OCI-LY7 (cell line): ENCODE results near the gene DICER1. TPM values are rescaled to one million over a fixed set of nuclear protein-coding genes. Genes with fewer than 3 reads are reported as not detected.

Source experiments
- BruUV-seq: library from RNA; stranded (reverse); fragments of 400-500 nt; replicated peaks from 2 replicates; lab custom pipeline; 2021; lab: Mats Ljungman, UMichigan
- CTCF ChIA-PET: fragments of 300-600 bp; sonication (Branson Sonifier 250); formaldehyde crosslinking; loops from one replicate; lab custom pipeline; 2022; ENCODE audit warnings: antibody characterized with exemption; ENCODE audit not compliant: unreplicated experiment; lab: Charles Lee
- POLR2A ChIA-PET: fragments of 300-600 bp; sonication (Branson Sonifier 250); formaldehyde crosslinking; loops from one replicate; lab custom pipeline; 2022; ENCODE audit warnings: antibody characterized with exemption; lab: Charles Lee
- DNase-seq: peaks from one replicate; pipeline ENCODE4 v3.0.0-alpha.2; 2015; ENCODE audit warnings: low spot score
- H2AFZ ChIP-seq: fragments of 200-600 bp; sonication (generic), shearing (Covaris generic); 2 replicates; pipeline ENCODE4 v1.6.1; 2014; ENCODE audit warnings: mild to moderate bottlenecking, antibody characterized with exemption, low read length, moderate library complexity
- H3K27ac ChIP-seq: fragments of 200-600 bp; sonication (generic); 2 replicates; pipeline ENCODE4 v1.5.1; 2014; ENCODE audit warnings: mixed run types, low read depth, mild to moderate bottlenecking, moderate library complexity, low read length, inconsistent platforms; ENCODE audit not compliant: poor library complexity, severe bottlenecking
- H3K36me3 ChIP-seq: fragments of 200-600 bp; sonication (generic); 2 replicates; pipeline ENCODE4 v1.6.1; 2014; ENCODE audit warnings: mild to moderate bottlenecking, antibody characterized with exemption, low read length, moderate library complexity, mixed read lengths; ENCODE audit not compliant: insufficient read depth
- H3K4me1 ChIP-seq: fragments of 200-600 bp; sonication (generic); 2 replicates; pipeline ENCODE4 v1.5.1; 2014; ENCODE audit warnings: mild to moderate bottlenecking, low read length; ENCODE audit not compliant: insufficient read depth, poor library complexity, severe bottlenecking
- H3K4me2 ChIP-seq: fragments of 200-600 bp; sonication (generic); 2 replicates; pipeline ENCODE4 v1.6.1; 2014; ENCODE audit warnings: mild to moderate bottlenecking, low read length
- H3K4me3 ChIP-seq: fragments of 200-600 bp; sonication (generic); 2 replicates; pipeline ENCODE4 v1.5.1; 2014; ENCODE audit warnings: mild to moderate bottlenecking, low read depth, low read length; ENCODE audit not compliant: poor library complexity, severe bottlenecking
- H3K79me2 ChIP-seq: fragments of 200-600 bp; sonication (generic); 2 replicates; pipeline ENCODE4 v1.6.1; 2016; ENCODE audit warnings: low read depth, mild to moderate bottlenecking, low read length, moderate library complexity, mixed read lengths; ENCODE audit not compliant: insufficient read depth
- H3K9me2 ChIP-seq: fragments of 200-600 bp; sonication (generic); 2 replicates; pipeline ENCODE4 v1.6.1; 2016; ENCODE audit warnings: mild to moderate bottlenecking, low read length, mixed read lengths; ENCODE audit not compliant: insufficient read depth
- H3K9me3 ChIP-seq: fragments of 200-600 bp; sonication (generic); 2 replicates; pipeline ENCODE4 v1.6.1; 2014; ENCODE audit warnings: mild to moderate bottlenecking, mixed run types, low read length, mixed read lengths
- H4K20me1 ChIP-seq: fragments of 200-600 bp; sonication (generic); 2 replicates; pipeline ENCODE4 v1.6.1; 2014; ENCODE audit warnings: mild to moderate bottlenecking, antibody characterized with exemption, low read length, moderate library complexity, mixed read lengths; ENCODE audit not compliant: insufficient read depth
- EZH2phosphoT487 ChIP-seq: fragments of 200-600 bp; sonication (generic); IDR thresholded peaks from 2 replicates; pipeline ENCODE4 v1.6.1; 2018; ENCODE audit warnings: low read depth, borderline replicate concordance, mild to moderate bottlenecking, mixed run types, antibody characterized with exemption, low read length, moderate library complexity, mixed read lengths
- intact Hi-C: fragments of 100-400 bp; cut with micrococcal nuclease; formaldehyde crosslinking; loops from one replicate; pipeline ENCODE4 v1.10.0; 2022; ENCODE audit not compliant: unreplicated experiment
- total RNA-seq, 2 experiments: library from RNA; depleted of rRNA in 1 of 2; stranded (reverse); fragments of >200 nt in 1 of 2; shearing (Covaris generic) in 1 of 2; gene quantifications; 2 replicates each; pipeline ENCODE4 v1.2.3, GENCODE V29; 2014 to 2022
- TF ChIP-seq, protein P1 (sequence below): fragments of 200-600 bp; sonication (generic); conservative IDR thresholded peaks from 2 replicates; pipeline ENCODE4 v1.5.1; 2014; ENCODE audit warnings: mild to moderate bottlenecking, antibody characterized with exemption, low read length, moderate library complexity, mixed read lengths

DICER1 gene
- total RNA-seq, 2 experiments from 2014 or later: 60.3 to 62.2 TPM

DNA sequence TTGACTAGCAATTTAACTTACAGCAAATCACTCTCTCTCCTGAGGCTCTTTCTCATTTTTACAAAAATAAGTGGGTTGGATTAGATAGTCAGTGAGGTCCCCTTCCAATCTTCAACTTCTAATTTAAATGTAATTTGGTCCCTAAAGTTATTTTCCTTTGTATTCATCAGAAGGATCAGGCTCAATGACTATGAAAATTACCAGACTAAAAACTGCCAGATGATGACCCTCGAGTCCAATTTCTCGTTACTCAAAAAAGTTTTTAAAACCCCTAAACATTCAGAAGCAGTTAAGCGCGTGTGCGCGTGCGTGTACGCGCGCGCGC is 34.7 kb downstream of the DICER1 start:
- H3K4me1 ChIP-seq: no peaks in the 10 kb centered on the region
- no peak overlapping the region for H3K4me2 ChIP-seq
- no peak overlapping the region for H2AFZ ChIP-seq
- no TSS peak for BruUV-seq
- H3K36me3 ChIP-seq: peaks cover 90% of the 10 kb centered on the region
- ChIA-PET CTCF (no interaction called here), POLR2A (interaction anchor here (0.6 kb wide), 1 partner anchor 143 kb away, joined by 3 read pairs; no protein-coding TSS in a partner anchor)
- H3K79me2 ChIP-seq: no peaks in the 10 kb centered on the region
- intact Hi-C loops: no loop called here
- no peak overlapping the region for H3K4me3 ChIP-seq
- H3K9me3 ChIP-seq: no peaks in the 10 kb centered on the region
- no peak overlapping the region for H3K27ac ChIP-seq
- no peak for DNase-seq
- no peak for TF ChIP-seq EZH2phosphoT487
- TF ChIP-seq, protein P1, sequence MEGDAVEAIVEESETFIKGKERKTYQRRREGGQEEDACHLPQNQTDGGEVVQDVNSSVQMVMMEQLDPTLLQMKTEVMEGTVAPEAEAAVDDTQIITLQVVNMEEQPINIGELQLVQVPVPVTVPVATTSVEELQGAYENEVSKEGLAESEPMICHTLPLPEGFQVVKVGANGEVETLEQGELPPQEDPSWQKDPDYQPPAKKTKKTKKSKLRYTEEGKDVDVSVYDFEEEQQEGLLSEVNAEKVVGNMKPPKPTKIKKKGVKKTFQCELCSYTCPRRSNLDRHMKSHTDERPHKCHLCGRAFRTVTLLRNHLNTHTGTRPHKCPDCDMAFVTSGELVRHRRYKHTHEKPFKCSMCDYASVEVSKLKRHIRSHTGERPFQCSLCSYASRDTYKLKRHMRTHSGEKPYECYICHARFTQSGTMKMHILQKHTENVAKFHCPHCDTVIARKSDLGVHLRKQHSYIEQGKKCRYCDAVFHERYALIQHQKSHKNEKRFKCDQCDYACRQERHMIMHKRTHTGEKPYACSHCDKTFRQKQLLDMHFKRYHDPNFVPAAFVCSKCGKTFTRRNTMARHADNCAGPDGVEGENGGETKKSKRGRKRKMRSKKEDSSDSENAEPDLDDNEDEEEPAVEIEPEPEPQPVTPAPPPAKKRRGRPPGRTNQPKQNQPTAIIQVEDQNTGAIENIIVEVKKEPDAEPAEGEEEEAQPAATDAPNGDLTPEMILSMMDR: no peak
- no peaks in the 10 kb centered on the region for H4K20me1 ChIP-seq
- H3K9me2 ChIP-seq: no peaks in the 10 kb centered on the region

DNA sequence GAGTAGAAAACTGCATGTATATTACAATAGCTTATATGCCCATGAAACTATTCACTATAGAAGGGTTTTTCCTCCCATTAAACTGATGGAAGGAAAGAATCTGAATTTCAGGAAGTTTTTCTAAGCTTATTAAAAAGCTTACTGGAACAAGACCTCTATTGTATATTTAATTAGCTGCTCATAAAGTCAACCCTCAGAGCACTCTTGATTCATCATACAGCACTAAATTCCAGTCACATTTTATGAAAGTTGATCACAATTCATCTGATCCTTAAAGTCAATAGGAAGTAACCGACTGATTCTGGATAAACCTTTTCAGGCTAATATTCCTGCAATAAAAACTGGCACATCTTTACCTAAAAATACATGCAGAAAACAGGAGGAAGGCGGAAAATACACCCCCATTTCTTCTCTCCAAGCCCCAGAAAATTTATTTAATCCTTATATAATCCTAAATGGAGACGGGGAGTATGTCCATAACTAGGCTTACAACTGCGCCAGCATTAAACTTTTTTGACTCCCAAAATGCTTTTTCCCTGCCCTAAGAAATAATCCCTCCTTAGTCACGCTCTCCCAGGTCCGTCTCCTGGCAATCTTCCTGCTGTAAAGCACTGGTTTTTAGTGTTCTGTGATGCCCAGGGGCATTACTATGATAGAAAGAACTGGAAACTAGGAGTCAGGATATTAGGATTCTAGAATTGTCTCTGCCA is 35.3 kb downstream of the DICER1 start:
- Histone ChIP-seq H3K79me2 (no peaks in the 10 kb centered on the region), H3K9me3 (no peaks in the 10 kb centered on the region), H3K4me1 (no peaks in the 10 kb centered on the region), H3K36me3 (peaks cover 90% of the 10 kb centered on the region), H3K9me2 (no peaks in the 10 kb centered on the region), H4K20me1 (no peaks in the 10 kb centered on the region), H2AFZ (no peak overlapping the region), H3K4me3 (no peak overlapping the region), H3K4me2 (no peak overlapping the region), H3K27ac (no peak overlapping the region)
- BruUV-seq: no TSS peak
- CTCF ChIA-PET: no interaction called here
- TF ChIP-seq, protein P1: no peak
- TF ChIP-seq EZH2phosphoT487: no peak
- intact Hi-C loops: no loop called here
- POLR2A ChIA-PET: interaction anchor here (1.0 kb wide), 1 partner anchor 18 kb away, joined by 3 read pairs; no protein-coding TSS in a partner anchor
- DNase-seq: no peak

DNA sequence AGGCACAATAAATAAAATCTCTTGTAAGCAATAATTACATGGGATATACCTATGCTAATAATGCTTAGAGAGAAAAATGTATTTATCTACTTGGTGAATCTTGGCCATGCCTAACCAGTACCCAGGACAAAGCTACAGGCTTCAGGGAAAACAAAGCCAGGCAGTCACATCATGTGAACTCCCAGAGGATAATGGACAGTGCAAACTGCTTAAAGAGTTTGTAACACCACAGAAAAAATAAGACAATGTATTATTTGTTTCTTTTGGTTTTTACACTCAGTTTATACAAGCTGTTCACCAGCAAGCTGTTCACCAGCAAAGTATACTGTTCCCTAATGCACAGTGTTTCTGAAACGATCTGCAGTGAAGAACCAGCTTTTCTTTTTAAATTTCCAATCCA is 38.0 kb downstream of the DICER1 start:
- H3K4me2 ChIP-seq: no peak overlapping the region
- no peaks in the 10 kb centered on the region for H3K79me2 ChIP-seq
- H3K9me3 ChIP-seq: no peaks in the 10 kb centered on the region
- H3K4me3 ChIP-seq: no peak overlapping the region
- intact Hi-C loops: no loop called here
- no peak overlapping the region for H2AFZ ChIP-seq
- POLR2A ChIA-PET: interaction anchor here (0.7 to 1.5 kb wide), 3 partner anchors 21 to 303 kb away, joined by 3 to 6 read pairs (median 4); no protein-coding TSS in a partner anchor
- H3K27ac ChIP-seq: no peak overlapping the region
- H3K4me1 ChIP-seq: no peaks in the 10 kb centered on the region
- TF ChIP-seq, protein P1: no peak
- no peak for TF ChIP-seq EZH2phosphoT487
- CTCF ChIA-PET: no interaction called here
- H3K9me2 ChIP-seq: no peaks in the 10 kb centered on the region
- H4K20me1 ChIP-seq: no peaks in the 10 kb centered on the region
- peaks cover 95% of the 10 kb centered on the region for H3K36me3 ChIP-seq
- no peak for DNase-seq
- no TSS peak for BruUV-seq
